HPDE6-E6E7 (cell line): ENCODE results near the gene SP140.
"Not testable (repeated sequence)": the region's sequence is repeated elsewhere in the genome, so short reads cannot be mapped to it uniquely, and the experiment has no call there.

ENCODE experiments used
- DNase-seq: peaks from one replicate; pipeline ENCODE4 v3.0.0; 2011; ENCODE audit warnings: missing footprints; ENCODE audit errors: extremely low spot score

Gene SP140

GRCh38 chr2:230289311-230289710, 63.8 kb downstream of the SP140 start:
- not testable (repeated sequence) for DNase-seq

- no peak for DNase-seq
Measured at GRCh38 chr2:230295192-230295591, 69.7 kb downstream of the SP140 start.

- DNase-seq, result no peak
Measured at GRCh38 chr2:230296917-230297316, 71.4 kb downstream of the SP140 start.

- DNase-seq, result no peak
Measured at GRCh38 chr2:230299618-230300017, 74.1 kb downstream of the SP140 start.

GRCh38 chr2:230305416-230306275, 80.1 kb downstream of the SP140 start:
- no peak for DNase-seq

- no peak for DNase-seq
Measured at GRCh38 chr2:230306474-230306873, 80.9 kb downstream of the SP140 start.

- DNase-seq, result no peak
Measured at GRCh38 chr2:230307485-230307884, 81.9 kb downstream of the SP140 start.

- no peak for DNase-seq
Measured at GRCh38 chr2:230308402-230309000, 83.0 kb downstream of the SP140 start.

- not testable (repeated sequence) for DNase-seq
Measured at GRCh38 chr2:230310792-230311191, 85.3 kb downstream of the SP140 start.

GRCh38 chr2:230311634-230312033, 86.1 kb downstream of the SP140 start:
- not testable (repeated sequence) for DNase-seq

- no peak for DNase-seq
Measured at GRCh38 chr2:230312638-230313037, 87.1 kb downstream of the SP140 start.

- no peak for DNase-seq
Measured at GRCh38 chr2:230317366-230317765, 91.8 kb downstream of the SP140 start.

- DNase-seq, result no peak
Measured at GRCh38 chr2:230318190-230319121, 92.9 kb downstream of the SP140 start.

- no peak for DNase-seq
Measured at GRCh38 chr2:230319211-230319862, 93.8 kb downstream of the SP140 start.

GRCh38 chr2:230321031-230321430, 95.5 kb downstream of the SP140 start:
- DNase-seq, result no peak

GRCh38 chr2:230322561-230323384, 97.2 kb downstream of the SP140 start:
- no peak for DNase-seq

- no peak for DNase-seq
Measured at GRCh38 chr2:230323385-230324106, 98.0 kb downstream of the SP140 start.

- DNase-seq, result no peak
Measured at GRCh38 chr2:230324503-230324902, 99.0 kb downstream of the SP140 start.

- DNase-seq, result no peak
Measured at GRCh38 chr2:230325316-230326243, 100.0 kb downstream of the SP140 start.
